Subcutaneous preadipocyte (primary cell): Measurements from ENCODE around the gene ENAM. TPM values are rescaled to one million over a fixed set of nuclear protein-coding genes. Genes with fewer than 3 reads are reported as not detected.

Experiments used
- total RNA-seq: library from RNA; depleted of rRNA; stranded (reverse); fragments of >200 nt; gene quantifications from 2 replicates; pipeline ENCODE4 v1.2.3, GENCODE V29; 2012

The ENAM gene, protein sequence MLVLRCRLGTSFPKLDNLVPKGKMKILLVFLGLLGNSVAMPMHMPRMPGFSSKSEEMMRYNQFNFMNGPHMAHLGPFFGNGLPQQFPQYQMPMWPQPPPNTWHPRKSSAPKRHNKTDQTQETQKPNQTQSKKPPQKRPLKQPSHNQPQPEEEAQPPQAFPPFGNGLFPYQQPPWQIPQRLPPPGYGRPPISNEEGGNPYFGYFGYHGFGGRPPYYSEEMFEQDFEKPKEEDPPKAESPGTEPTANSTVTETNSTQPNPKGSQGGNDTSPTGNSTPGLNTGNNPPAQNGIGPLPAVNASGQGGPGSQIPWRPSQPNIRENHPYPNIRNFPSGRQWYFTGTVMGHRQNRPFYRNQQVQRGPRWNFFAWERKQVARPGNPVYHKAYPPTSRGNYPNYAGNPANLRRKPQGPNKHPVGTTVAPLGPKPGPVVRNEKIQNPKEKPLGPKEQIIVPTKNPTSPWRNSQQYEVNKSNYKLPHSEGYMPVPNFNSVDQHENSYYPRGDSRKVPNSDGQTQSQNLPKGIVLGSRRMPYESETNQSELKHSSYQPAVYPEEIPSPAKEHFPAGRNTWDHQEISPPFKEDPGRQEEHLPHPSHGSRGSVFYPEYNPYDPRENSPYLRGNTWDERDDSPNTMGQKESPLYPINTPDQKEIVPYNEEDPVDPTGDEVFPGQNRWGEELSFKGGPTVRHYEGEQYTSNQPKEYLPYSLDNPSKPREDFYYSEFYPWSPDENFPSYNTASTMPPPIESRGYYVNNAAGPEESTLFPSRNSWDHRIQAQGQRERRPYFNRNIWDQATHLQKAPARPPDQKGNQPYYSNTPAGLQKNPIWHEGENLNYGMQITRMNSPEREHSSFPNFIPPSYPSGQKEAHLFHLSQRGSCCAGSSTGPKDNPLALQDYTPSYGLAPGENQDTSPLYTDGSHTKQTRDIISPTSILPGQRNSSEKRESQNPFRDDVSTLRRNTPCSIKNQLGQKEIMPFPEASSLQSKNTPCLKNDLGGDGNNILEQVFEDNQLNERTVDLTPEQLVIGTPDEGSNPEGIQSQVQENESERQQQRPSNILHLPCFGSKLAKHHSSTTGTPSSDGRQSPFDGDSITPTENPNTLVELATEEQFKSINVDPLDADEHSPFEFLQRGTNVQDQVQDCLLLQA
- not detected in 2 replicates for total RNA-seq

GRCh38 chr4:70628444-70628843 lies at the start of gene ENAM:
Gene ENAM (plus strand): TSS chr4:70628744. CDS start chr4:70629501, 757 bp downstream.

DNA sequence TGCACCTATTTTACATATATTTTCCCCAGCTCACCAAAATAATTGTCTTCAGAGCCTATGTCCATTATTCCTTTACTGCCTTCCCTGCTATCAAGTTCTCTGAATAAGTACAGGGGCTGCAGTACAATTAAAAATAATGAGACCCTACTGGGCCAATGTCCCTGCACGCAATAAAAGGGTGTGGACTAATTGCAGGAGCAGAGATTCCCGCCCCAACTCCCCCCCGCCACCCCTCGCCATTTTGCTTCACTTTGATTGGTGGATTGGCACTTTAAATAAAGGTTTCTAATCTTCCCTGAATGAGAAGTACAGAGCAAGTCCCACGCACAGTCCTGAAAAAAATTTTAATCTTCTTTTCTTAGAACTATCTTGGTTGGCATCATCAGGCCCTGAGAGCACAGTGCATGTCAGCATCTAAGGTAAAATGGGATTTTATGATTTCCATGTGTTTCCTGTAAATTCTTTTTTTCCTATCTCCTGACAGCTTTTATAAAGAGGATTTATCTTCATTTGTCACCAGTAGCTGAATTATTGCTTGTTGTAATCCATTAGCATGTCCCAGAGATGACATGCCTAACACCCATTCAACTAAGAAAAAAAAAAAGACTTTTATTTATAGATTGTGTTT lies 36.5 kb upstream of the ENAM start, which contains the start of gene AMBN:
AMBN (plus strand) TSS at position 302 of the 628 bp plus-strand sequence; CDS start at position 405, 103 bp downstream.

GRCh38 chr4:70666369-70666768 lies 37.8 kb downstream of the ENAM start, which contains the start of gene JCHAIN:
Gene JCHAIN (minus strand): TSS chr4:70666508. CDS start chr4:70666490, 18 bp downstream.

GRCh38 chr4:70687821-70688794 lies 59.6 kb downstream of the ENAM start, which contains the start of gene UTP3:
Gene UTP3 (plus strand): TSS chr4:70688532. CDS start chr4:70688678, 146 bp downstream.

Other genes starting within 250 kb of the ENAM start
- gene SMR3B, start 245.6 kb upstream of the ENAM start, total RNA-seq, result not detected in 2 replicates
- not detected in 2 replicates for gene OPRPN, start 230.8 kb upstream of the ENAM start, total RNA-seq
- not detected in 2 replicates for gene MUC7, start 156.5 kb upstream of the ENAM start, total RNA-seq
- not detected in 2 replicates for gene AMTN, start 110.2 kb upstream of the ENAM start, total RNA-seq
- gene AMBN, start 36.5 kb upstream of the ENAM start, total RNA-seq, result not detected in 2 replicates
- gene JCHAIN, start 37.8 kb downstream of the ENAM start, total RNA-seq, result not detected in 2 replicates
- gene UTP3, start 59.8 kb downstream of the ENAM start, total RNA-seq, result 14.7 and 18.2 TPM in 2 replicates
- 48.9 and 51.6 TPM in 2 replicates for gene RUFY3, start 93.2 kb downstream of the ENAM start, total RNA-seq
- 79.4 and 81.5 TPM in 2 replicates for gene GRSF1, start 211.1 kb downstream of the ENAM start, total RNA-seq